ENCODE results near the gene NFATC1. TPM values are rescaled to one million over a fixed set of nuclear protein-coding genes. Genes with fewer than 3 reads are reported as not detected.

The NFATC1 gene
- total RNA-seq, 3 donors from 2014 or later (not counting 1 experiment from before 2014, with no cell fraction given) = 35.8 to 47.4 (median 37.1) TPM

- intact Hi-C loops (cut with micrococcal nuclease) = loop anchor here (2.0 to 5.0 kb wide), 2 partner anchors 279 to 333 kb away; partner anchors contain the start of genes ATP9B and CTDP1
- Histone ChIP-seq H3K4me1 (ENCODE audit: control insufficient read depth, insufficient read depth, low read length) (peaks cover 69% of the 10 kb centered on the region), H3K4me3 (ENCODE audit: low read length) (peak overlapping the region; percentile 54), H3K36me3 (ENCODE audit: control insufficient read depth, insufficient read depth, low read length) (peaks cover 2% of the 10 kb centered on the region), H3K27me3 (ENCODE audit: control insufficient read depth, insufficient read depth, low read length) (peaks cover 8% of the 10 kb centered on the region), H3K9me3 (ENCODE audit: control insufficient read depth, insufficient read depth, low read length) (no peaks in the 10 kb centered on the region), H3K27ac (ENCODE audit: low read length) (peak overlapping the region; percentile 62)
- no peaks in the 10 kb centered on the region for H3K36me3 Mint-ChIP-seq
- ATAC-seq = peak; percentile 41 to 68 (median 68)
- H3K4me1 Mint-ChIP-seq = peaks cover 44 to 58% of the 10 kb centered on the region in 2 donors
- no peak overlapping the region for H3K27ac Mint-ChIP-seq
- no peak for TF ChIP-seq CTCF (IDR thresholded peaks at IDR 0.05)
- under 1% methylated on average over 55 of the region's 71 CpGs for WGBS (ENCODE audit: insufficient coverage)
- H3K9me3 Mint-ChIP-seq = no peaks in the 10 kb centered on the region
- H3K4me3 Mint-ChIP-seq = no peak overlapping the region
- H3K27me3 Mint-ChIP-seq (ENCODE audit: low read depth in 2 of 2) = no peaks in the 10 kb centered on the region
- peak; percentile 53 to 75 for DNase-seq
These were observed 4.4 kb downstream of the NFATC1 start for GRCh38 chr18:79400091-79400590.

GRCh38 chr18:79400591-79401381, 5.1 kb downstream of the NFATC1 start:
- WGBS (ENCODE audit: insufficient coverage) = 19% methylated on average over 44 of the region's 58 CpGs
- peak overlapping the region; percentile 96 to 98 for H3K27ac Mint-ChIP-seq
- intact Hi-C loops (cut with micrococcal nuclease) = loop anchor here (2.0 to 5.0 kb wide), 2 partner anchors 278 to 333 kb away; partner anchors contain the start of genes ATP9B and CTDP1
- Histone ChIP-seq H3K27me3 (ENCODE audit: control insufficient read depth, insufficient read depth, low read length) (peaks cover 8% of the 10 kb centered on the region), H3K36me3 (ENCODE audit: control insufficient read depth, insufficient read depth, low read length) (peaks cover 2% of the 10 kb centered on the region), H3K9me3 (ENCODE audit: control insufficient read depth, insufficient read depth, low read length) (no peaks in the 10 kb centered on the region), H3K27ac (ENCODE audit: low read length) (peak overlapping the region; percentile 85), H3K4me3 (ENCODE audit: low read length) (peak overlapping the region; percentile 46), H3K4me1 (ENCODE audit: control insufficient read depth, insufficient read depth, low read length) (peaks cover 75% of the 10 kb centered on the region)
- H3K9me3 Mint-ChIP-seq = no peaks in the 10 kb centered on the region
- no peak for TF ChIP-seq CTCF (IDR thresholded peaks at IDR 0.05)
- no peaks in the 10 kb centered on the region for H3K36me3 Mint-ChIP-seq
- peak overlapping the region; percentile 91 for H3K4me3 Mint-ChIP-seq
- H3K27me3 Mint-ChIP-seq (ENCODE audit: low read depth in 2 of 2) = no peaks in the 10 kb centered on the region
- ATAC-seq (peak; percentile 27 to 38 (median 33)), DNase-seq (peak in 1 of 2 donors; percentile 77)
- peaks cover 50 to 63% of the 10 kb centered on the region in 2 donors for H3K4me1 Mint-ChIP-seq

GRCh38 chr18:79401494-79402208, 5.9 kb downstream of the NFATC1 start:
- 78% methylated on average over 32 of the region's 32 CpGs for WGBS (ENCODE audit: insufficient coverage)
- Mint-ChIP-seq H3K27ac (peak overlapping the region; percentile 96 to 98), H3K4me1 (peaks cover 59 to 63% of the 10 kb centered on the region in 2 donors), H3K9me3 (no peaks in the 10 kb centered on the region), H3K27me3 (ENCODE audit: low read depth in 2 of 2) (no peaks in the 10 kb centered on the region), H3K4me3 (peak overlapping the region; percentile 91), H3K36me3 (no peaks in the 10 kb centered on the region)
- peak overlapping the region; percentile 85 for H3K27ac ChIP-seq (ENCODE audit: low read length)
- intact Hi-C loops (cut with micrococcal nuclease) = loop anchor here (2.0 to 5.0 kb wide), 2 partner anchors 277 to 334 kb away; partner anchors contain the start of genes ATP9B and CTDP1
- H3K36me3 ChIP-seq (ENCODE audit: control insufficient read depth, insufficient read depth, low read length) = peaks cover 2% of the 10 kb centered on the region
- DNase-seq = peak in 1 of 2 donors; percentile 39
- ATAC-seq = no peak
- H3K4me3 ChIP-seq (ENCODE audit: low read length) = peak overlapping the region; percentile 26
- H3K9me3 ChIP-seq (ENCODE audit: control insufficient read depth, insufficient read depth, low read length) = no peaks in the 10 kb centered on the region
- H3K4me1 ChIP-seq (ENCODE audit: control insufficient read depth, insufficient read depth, low read length) = peaks cover 79% of the 10 kb centered on the region
- H3K27me3 ChIP-seq (ENCODE audit: control insufficient read depth, insufficient read depth, low read length) = peaks cover 7% of the 10 kb centered on the region
- no peak for TF ChIP-seq CTCF (IDR thresholded peaks at IDR 0.05)
